ENCODE data around the gene CCDC15. TPM values are rescaled to one million over a fixed set of nuclear protein-coding genes. Genes with fewer than 3 reads are reported as not detected.

CCDC15 gene
- total and polyA plus RNA-seq, 2 experiments from 2014 or later = 2.9 to 3.3 TPM

DNA sequence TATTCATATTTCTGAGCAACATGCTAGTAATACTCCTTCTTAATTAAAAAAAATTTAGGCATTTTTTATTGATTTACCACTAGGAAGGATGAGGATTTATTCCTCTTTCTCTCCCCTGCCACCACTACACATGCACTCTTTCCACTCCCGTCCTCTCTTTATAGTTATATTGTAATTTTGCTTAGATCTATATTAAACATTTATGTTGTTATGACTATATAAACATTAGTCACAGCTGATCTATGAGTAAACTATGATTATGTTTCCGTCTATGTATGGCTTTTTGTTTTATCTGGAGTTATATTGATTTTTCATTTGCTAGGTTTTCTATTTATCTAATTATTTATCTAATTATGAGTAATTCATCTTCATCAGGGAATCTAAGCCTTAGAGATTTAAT is 17.8 kb downstream of the CCDC15 start (continued):
- TF ChIP-seq ZNF331 (CRISPR knock-in tag; IDR thresholded peaks at IDR 0.05; ENCODE audit: low read depth) = no peak

DNA sequence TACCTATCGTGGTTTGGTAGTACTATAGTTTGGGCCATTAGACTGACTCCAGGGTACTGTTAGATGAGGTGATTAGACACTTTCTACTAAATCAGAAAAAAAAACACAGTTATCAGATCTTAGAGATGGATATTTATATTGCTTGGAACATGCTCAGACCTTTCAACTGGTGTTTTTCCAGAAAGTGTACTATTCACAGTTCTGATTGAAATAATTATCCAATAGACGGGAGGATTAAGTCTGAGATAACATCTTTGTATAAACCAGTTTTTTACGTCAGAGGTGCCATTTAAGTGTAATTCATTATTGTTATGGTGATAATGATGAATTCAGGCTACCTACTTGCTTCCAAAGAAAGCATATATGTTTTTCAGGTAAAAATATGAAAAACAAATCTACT is 22.5 kb downstream of the CCDC15 start:
- TF ChIP-seq, protein P1, sequence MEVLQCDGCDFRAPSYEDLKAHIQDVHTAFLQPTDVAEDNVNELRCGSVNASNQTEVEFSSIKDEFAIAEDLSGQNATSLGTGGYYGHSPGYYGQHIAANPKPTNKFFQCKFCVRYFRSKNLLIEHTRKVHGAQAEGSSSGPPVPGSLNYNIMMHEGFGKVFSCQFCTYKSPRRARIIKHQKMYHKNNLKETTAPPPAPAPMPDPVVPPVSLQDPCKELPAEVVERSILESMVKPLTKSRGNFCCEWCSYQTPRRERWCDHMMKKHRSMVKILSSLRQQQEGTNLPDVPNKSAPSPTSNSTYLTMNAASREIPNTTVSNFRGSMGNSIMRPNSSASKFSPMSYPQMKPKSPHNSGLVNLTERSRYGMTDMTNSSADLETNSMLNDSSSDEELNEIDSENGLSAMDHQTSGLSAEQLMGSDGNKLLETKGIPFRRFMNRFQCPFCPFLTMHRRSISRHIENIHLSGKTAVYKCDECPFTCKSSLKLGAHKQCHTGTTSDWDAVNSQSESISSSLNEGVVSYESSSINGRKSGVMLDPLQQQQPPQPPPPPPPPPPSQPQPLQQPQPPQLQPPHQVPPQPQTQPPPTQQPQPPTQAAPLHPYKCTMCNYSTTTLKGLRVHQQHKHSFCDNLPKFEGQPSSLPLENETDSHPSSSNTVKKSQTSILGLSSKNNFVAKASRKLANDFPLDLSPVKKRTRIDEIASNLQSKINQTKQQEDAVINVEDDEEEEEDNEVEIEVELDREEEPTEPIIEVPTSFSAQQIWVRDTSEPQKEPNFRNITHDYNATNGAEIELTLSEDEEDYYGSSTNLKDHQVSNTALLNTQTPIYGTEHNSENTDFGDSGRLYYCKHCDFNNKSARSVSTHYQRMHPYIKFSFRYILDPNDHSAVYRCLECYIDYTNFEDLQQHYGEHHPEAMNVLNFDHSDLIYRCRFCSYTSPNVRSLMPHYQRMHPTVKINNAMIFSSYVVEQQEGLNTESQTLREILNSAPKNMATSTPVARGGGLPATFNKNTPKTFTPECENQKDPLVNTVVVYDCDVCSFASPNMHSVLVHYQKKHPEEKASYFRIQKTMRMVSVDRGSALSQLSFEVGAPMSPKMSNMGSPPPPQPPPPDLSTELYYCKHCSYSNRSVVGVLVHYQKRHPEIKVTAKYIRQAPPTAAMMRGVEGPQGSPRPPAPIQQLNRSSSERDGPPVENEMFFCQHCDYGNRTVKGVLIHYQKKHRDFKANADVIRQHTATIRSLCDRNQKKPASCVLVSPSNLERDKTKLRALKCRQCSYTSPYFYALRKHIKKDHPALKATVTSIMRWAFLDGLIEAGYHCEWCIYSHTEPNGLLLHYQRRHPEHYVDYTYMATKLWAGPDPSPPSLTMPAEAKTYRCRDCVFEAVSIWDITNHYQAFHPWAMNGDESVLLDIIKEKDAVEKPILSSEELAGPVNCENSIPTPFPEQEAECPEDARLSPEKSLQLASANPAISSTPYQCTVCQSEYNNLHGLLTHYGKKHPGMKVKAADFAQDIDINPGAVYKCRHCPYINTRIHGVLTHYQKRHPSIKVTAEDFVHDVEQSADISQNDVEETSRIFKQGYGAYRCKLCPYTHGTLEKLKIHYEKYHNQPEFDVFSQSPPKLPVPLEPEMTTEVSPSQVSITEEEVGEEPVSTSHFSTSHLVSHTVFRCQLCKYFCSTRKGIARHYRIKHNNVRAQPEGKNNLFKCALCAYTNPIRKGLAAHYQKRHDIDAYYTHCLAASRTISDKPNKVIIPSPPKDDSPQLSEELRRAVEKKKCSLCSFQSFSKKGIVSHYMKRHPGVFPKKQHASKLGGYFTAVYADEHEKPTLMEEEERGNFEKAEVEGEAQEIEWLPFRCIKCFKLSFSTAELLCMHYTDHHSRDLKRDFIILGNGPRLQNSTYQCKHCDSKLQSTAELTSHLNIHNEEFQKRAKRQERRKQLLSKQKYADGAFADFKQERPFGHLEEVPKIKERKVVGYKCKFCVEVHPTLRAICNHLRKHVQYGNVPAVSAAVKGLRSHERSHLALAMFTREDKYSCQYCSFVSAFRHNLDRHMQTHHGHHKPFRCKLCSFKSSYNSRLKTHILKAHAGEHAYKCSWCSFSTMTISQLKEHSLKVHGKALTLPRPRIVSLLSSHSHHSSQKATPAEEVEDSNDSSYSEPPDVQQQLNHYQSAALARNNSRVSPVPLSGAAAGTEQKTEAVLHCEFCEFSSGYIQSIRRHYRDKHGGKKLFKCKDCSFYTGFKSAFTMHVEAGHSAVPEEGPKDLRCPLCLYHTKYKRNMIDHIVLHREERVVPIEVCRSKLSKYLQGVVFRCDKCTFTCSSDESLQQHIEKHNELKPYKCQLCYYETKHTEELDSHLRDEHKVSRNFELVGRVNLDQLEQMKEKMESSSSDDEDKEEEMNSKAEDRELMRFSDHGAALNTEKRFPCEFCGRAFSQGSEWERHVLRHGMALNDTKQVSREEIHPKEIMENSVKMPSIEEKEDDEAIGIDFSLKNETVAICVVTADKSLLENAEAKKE (CRISPR knock-in tag; IDR thresholded peaks at IDR 0.05) = no peak
- TF ChIP-seq, protein P2, sequence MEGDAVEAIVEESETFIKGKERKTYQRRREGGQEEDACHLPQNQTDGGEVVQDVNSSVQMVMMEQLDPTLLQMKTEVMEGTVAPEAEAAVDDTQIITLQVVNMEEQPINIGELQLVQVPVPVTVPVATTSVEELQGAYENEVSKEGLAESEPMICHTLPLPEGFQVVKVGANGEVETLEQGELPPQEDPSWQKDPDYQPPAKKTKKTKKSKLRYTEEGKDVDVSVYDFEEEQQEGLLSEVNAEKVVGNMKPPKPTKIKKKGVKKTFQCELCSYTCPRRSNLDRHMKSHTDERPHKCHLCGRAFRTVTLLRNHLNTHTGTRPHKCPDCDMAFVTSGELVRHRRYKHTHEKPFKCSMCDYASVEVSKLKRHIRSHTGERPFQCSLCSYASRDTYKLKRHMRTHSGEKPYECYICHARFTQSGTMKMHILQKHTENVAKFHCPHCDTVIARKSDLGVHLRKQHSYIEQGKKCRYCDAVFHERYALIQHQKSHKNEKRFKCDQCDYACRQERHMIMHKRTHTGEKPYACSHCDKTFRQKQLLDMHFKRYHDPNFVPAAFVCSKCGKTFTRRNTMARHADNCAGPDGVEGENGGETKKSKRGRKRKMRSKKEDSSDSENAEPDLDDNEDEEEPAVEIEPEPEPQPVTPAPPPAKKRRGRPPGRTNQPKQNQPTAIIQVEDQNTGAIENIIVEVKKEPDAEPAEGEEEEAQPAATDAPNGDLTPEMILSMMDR (conservative IDR thresholded peaks at IDR 0.05; ENCODE audit: low read depth in 2 of 2) = no peak
- TF ChIP-seq CREB1 (CRISPR knock-in tag; IDR thresholded peaks at IDR 0.05; ENCODE audit: low read depth) = no peak
- TF ChIP-seq, protein P3, sequence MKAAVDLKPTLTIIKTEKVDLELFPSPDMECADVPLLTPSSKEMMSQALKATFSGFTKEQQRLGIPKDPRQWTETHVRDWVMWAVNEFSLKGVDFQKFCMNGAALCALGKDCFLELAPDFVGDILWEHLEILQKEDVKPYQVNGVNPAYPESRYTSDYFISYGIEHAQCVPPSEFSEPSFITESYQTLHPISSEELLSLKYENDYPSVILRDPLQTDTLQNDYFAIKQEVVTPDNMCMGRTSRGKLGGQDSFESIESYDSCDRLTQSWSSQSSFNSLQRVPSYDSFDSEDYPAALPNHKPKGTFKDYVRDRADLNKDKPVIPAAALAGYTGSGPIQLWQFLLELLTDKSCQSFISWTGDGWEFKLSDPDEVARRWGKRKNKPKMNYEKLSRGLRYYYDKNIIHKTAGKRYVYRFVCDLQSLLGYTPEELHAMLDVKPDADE (IDR thresholded peaks at IDR 0.05) = no peak
- no peak for TF ChIP-seq POLR2AphosphoS5 (IDR thresholded peaks at IDR 0.05; ENCODE audit: low read depth)
- TF ChIP-seq JUNB (IDR thresholded peaks at IDR 0.05; ENCODE audit: unreplicated experiment) = no peak
- no peak for TF ChIP-seq EZH2phosphoT487 (IDR thresholded peaks at IDR 0.05; ENCODE audit: unreplicated experiment)
- Histone ChIP-seq H3K27me3 (ENCODE audit: insufficient read depth) (no peaks in the 10 kb centered on the region), H3K4me2 (no peak overlapping the region), H3K27ac (ENCODE audit: low read depth) (no peak overlapping the region), H3F3A (replicated peaks; ENCODE audit: low read depth) (no peaks in the 10 kb centered on the region), H3K4me1 (ENCODE audit: insufficient read depth) (no peaks in the 10 kb centered on the region), H3K4me3 (no peak overlapping the region), H2AFZ (no peak overlapping the region), H3K79me2 (replicated peaks; ENCODE audit: insufficient read depth) (no peaks in the 10 kb centered on the region), H3K36me3 (ENCODE audit: insufficient read depth) (no peaks in the 10 kb centered on the region), H4K20me1 (replicated peaks; ENCODE audit: insufficient read depth) (no peaks in the 10 kb centered on the region), H3K9me2 (ENCODE audit: insufficient read depth) (no peaks in the 10 kb centered on the region)
- Mint-ChIP-seq H3K9me3 (peaks cover 3% of the 10 kb centered on the region; the same call in 1 of the 3 replicates), H3K4me1 (no peaks in the 10 kb centered on the region), H3K27ac (no peak overlapping the region), H3K36me3 (ENCODE audit: low read depth) (peaks cover 11% of the 10 kb centered on the region; the same call in 2 of the 3 replicates), H3K27me3 (ENCODE audit: insufficient read depth, low read depth, poor library complexity) (no peaks in the 10 kb centered on the region), H3K4me3 (no peak overlapping the region)
- DNase-seq (ENCODE audit: low spot score) (no peak), ATAC-seq (no peak)
